GM12878 (cell line): ENCODE results near the gene DCAF11. TPM values are rescaled to one million over a fixed set of nuclear protein-coding genes. Genes with fewer than 3 reads are reported as not detected.

Experiments used
- ATAC-seq: fragments of 200-7000 bp; cut with Tn5 transposase; 3 replicates; pipeline ENCODE4 v1.9.1; 2020; ENCODE audit warnings: mild to moderate bottlenecking, moderate library complexity
- BruUV-seq: library from RNA; stranded (reverse); fragments of 400-500 nt; replicated peaks from 2 replicates; lab custom pipeline; 2021; lab: Mats Ljungman, UMichigan
- CTCF ChIA-PET: fragments of 300-600 bp; sonication (Branson Sonifier 250); formaldehyde crosslinking; extraction: SDS; loops from one replicate; lab custom pipeline; 2021; ENCODE audit warnings: inconsistent platforms; lab: Yijun Ruan, JAX
- POLR2A ChIA-PET: fragments of 350-600 bp; formaldehyde crosslinking; extraction: SDS; loops from one replicate; lab custom pipeline; 2021; ENCODE audit warnings: inconsistent platforms; lab: Charles Lee
- RAD21 ChIA-PET: fragments of 300-600 bp; sonication (Branson Sonifier 250); formaldehyde crosslinking; loops from one replicate; lab custom pipeline; 2023; ENCODE audit warnings: antibody characterized with exemption; ENCODE audit not compliant: unreplicated experiment; lab: Charles Lee
- SMC1A ChIA-PET: fragments of 300-600 bp; sonication (Branson Sonifier 250); formaldehyde crosslinking; loops from one replicate; lab custom pipeline; 2023; ENCODE audit not compliant: unreplicated experiment, uncharacterized antibody; lab: Charles Lee
- DNase-seq: peaks from one replicate; pipeline ENCODE4 v3.0.0-alpha.2; 2011; ENCODE audit warnings: low read depth, low spot score
- FAIRE-seq: peaks from 3 replicates; lab custom pipeline; 2011; peaks lifted over from hg19 to GRCh38; lab: Jason Lieb, UNC
- H2AFZ ChIP-seq: 2 replicates; pipeline ENCODE4 v1.6.0; 2011; ENCODE audit warnings: low read depth, low read length, control low read depth; ENCODE audit not compliant: control insufficient read depth
- H3K27ac ChIP-seq: 2 replicates; pipeline ENCODE4 v1.5.1; 2011; ENCODE audit warnings: control low read depth; ENCODE audit not compliant: control insufficient read depth, insufficient read depth
- H3K27me3 ChIP-seq, 2 experiments: replicated peaks in 1 of 2; 2 replicates each; pipeline versions ENCODE4 v1.6.0 to v1.6.1; 2011; ENCODE audit warnings: low read length in 1 of 2; ENCODE audit not compliant: control insufficient read depth in 2 of 2, insufficient read depth in 2 of 2
- H3K36me3 ChIP-seq, 2 experiments: 2 replicates each; pipeline ENCODE4 v1.5.1; 2011; ENCODE audit warnings: low read length in 1 of 2; ENCODE audit not compliant: control insufficient read depth in 2 of 2, insufficient read depth in 2 of 2
- H3K4me1 ChIP-seq: 2 replicates; pipeline ENCODE4 v1.6.1; 2011; ENCODE audit warnings: mild to moderate bottlenecking, low read length, moderate library complexity, mixed read lengths; ENCODE audit not compliant: control insufficient read depth, insufficient read depth
- H3K4me2 ChIP-seq: 2 replicates; pipeline ENCODE4 v1.6.0; 2011; ENCODE audit warnings: control low read depth; ENCODE audit not compliant: control insufficient read depth, insufficient read depth
- H3K4me3 ChIP-seq: fragments of 200-600 bp; sonication (generic); 2 replicates; pipeline ENCODE4 v1.5.1; 2016
- H3K79me2 ChIP-seq: 2 replicates; pipeline ENCODE4 v1.6.0; 2011; ENCODE audit warnings: low read length; ENCODE audit not compliant: control insufficient read depth, insufficient read depth
- H3K9ac ChIP-seq: 2 replicates; pipeline ENCODE4 v1.8.0; 2011; ENCODE audit warnings: low read length, control low read depth, mixed read lengths; ENCODE audit not compliant: control insufficient read depth, insufficient read depth
- H3K9me3 ChIP-seq: replicated peaks from 3 replicates; pipeline ENCODE4 v1.5.1; 2011; ENCODE audit warnings: mild to moderate bottlenecking, low read length; ENCODE audit not compliant: control insufficient read depth, insufficient read depth
- H4K20me1 ChIP-seq: 2 replicates; pipeline ENCODE4 v1.6.0; 2011; ENCODE audit not compliant: control insufficient read depth, insufficient read depth
- DPF2 ChIP-seq: fragments of 450-650 bp; IDR thresholded peaks from 2 replicates; pipeline ENCODE4 v1.6.1; 2017; ENCODE audit warnings: mild to moderate bottlenecking
- ESRRA ChIP-seq: IDR thresholded peaks from 2 replicates; pipeline ENCODE4 v1.6.1; 2012; ENCODE audit warnings: mild to moderate bottlenecking, low read length, improper control_type of control experiment
- FOXM1 ChIP-seq: IDR thresholded peaks from 2 replicates; pipeline ENCODE4 v1.6.1; 2012; ENCODE audit warnings: low read depth, mild to moderate bottlenecking, inconsistent platforms, low read length, moderate library complexity
- IRF4 ChIP-seq: IDR thresholded peaks from 2 replicates; pipeline ENCODE4 v1.6.1; 2011; ENCODE audit warnings: low read depth, low read length
- LARP7 ChIP-seq: fragments of 450-650 bp; IDR thresholded peaks from 2 replicates; pipeline ENCODE4 v1.6.1; 2017; ENCODE audit warnings: mild to moderate bottlenecking
- NR2C2 ChIP-seq: IDR thresholded peaks from 2 replicates; pipeline ENCODE4 v1.6.1; 2011; ENCODE audit warnings: borderline replicate concordance, low read depth; ENCODE audit not compliant: control insufficient read depth, insufficient read length
- REST ChIP-seq: IDR thresholded peaks from 2 replicates; pipeline ENCODE4 v1.6.1; 2012; ENCODE audit warnings: mild to moderate bottlenecking, low read depth, low read length
- STAT1 ChIP-seq: fragments of 450-650 bp; conservative IDR thresholded peaks from 2 replicates; pipeline ENCODE4 v1.6.1; 2014; ENCODE audit warnings: antibody characterized with exemption, mild to moderate bottlenecking
- ZNF207 ChIP-seq: fragments of 450-650 bp; IDR thresholded peaks from 2 replicates; pipeline ENCODE4 v1.6.1; 2014; ENCODE audit warnings: antibody characterized with exemption, mild to moderate bottlenecking, borderline replicate concordance
- ZNF24 ChIP-seq: fragments of 450-650 bp; IDR thresholded peaks from 2 replicates; pipeline ENCODE4 v1.6.1; 2017; ENCODE audit warnings: antibody characterized with exemption, mild to moderate bottlenecking
- ZNF622 ChIP-seq: fragments of 450-650 bp; IDR thresholded peaks from 2 replicates; pipeline ENCODE4 v1.6.1; 2017; ENCODE audit warnings: mild to moderate bottlenecking, inconsistent platforms
- WGBS: methylation state at CpG from one replicate; pipeline ENCODE4 v1.1.6; 2016; ENCODE audit warnings: low lambda C conversion rate; ENCODE audit not compliant: insufficient replicate concordance, insufficient coverage; ENCODE audit errors: missing lambda C conversion rate; 5-methylcytosine and 5-hydroxymethylcytosine counted together
- in situ Hi-C: fragments of 300-500 bp; cut with MboI; formaldehyde crosslinking; loops from 9 replicates; pipeline ENCODE4 v1.14.3; 2018; ENCODE audit warnings: mixed read lengths
- intact Hi-C: fragments of 100-400 bp; cut with micrococcal nuclease; formaldehyde crosslinking; loops from one replicate; pipeline ENCODE4 v1.14.2; 2022; ENCODE audit not compliant: unreplicated experiment
- polyA plus RNA-seq, 11 experiments: library from polyadenylated mRNA; depleted of rRNA in 4 of 11; unstranded in 6 of 11; stranded (reverse) in 5 of 11; fragments of >200 nt; fragmentation: Nextera tagmentation in 4 of 11; fragmentation: Illumina TruSeq in 1 of 11; extraction: Ambion mirVana in 4 of 11; extraction: Trizol in 1 of 11; gene quantifications; 1 replicate in 1 of 11; 2 replicates in 10 of 11; pipeline versions ENCODE4 v1.2.1 to v1.2.3, GENCODE V29; 2011 to 2016; ENCODE audit warnings: inconsistent platforms in 2 of 11, missing spikeins in 2 of 11, low read depth in 1 of 11
- total RNA-seq, 4 experiments: library from RNA; depleted of rRNA in 3 of 4; stranded (reverse); fragments of >200 nt in 3 of 4; fragmentation: Illumina TruSeq in 1 of 4; extraction: Trizol in 1 of 4; gene quantifications; 2 replicates each; pipeline versions ENCODE4 v1.2.1 to v1.2.3, GENCODE V29; 2013 to 2021
- TF ChIP-seq, protein P1 (sequence below): fragments of 450-650 bp; IDR thresholded peaks from 2 replicates; pipeline ENCODE4 v1.6.1; 2017; ENCODE audit warnings: mild to moderate bottlenecking, moderate library complexity
- TF ChIP-seq, protein P2 (sequence below): fragments of 450-650 bp; IDR thresholded peaks from 2 replicates; pipeline ENCODE4 v1.6.1; 2017; ENCODE audit warnings: mild to moderate bottlenecking

Gene DCAF11
- total and polyA plus RNA-seq, 10 of the 15 experiments (the other 5 are each of a cell fraction or from before 2014, with no cell fraction given): 13.4 to 91.2 (median 68.7) TPM

DNA sequence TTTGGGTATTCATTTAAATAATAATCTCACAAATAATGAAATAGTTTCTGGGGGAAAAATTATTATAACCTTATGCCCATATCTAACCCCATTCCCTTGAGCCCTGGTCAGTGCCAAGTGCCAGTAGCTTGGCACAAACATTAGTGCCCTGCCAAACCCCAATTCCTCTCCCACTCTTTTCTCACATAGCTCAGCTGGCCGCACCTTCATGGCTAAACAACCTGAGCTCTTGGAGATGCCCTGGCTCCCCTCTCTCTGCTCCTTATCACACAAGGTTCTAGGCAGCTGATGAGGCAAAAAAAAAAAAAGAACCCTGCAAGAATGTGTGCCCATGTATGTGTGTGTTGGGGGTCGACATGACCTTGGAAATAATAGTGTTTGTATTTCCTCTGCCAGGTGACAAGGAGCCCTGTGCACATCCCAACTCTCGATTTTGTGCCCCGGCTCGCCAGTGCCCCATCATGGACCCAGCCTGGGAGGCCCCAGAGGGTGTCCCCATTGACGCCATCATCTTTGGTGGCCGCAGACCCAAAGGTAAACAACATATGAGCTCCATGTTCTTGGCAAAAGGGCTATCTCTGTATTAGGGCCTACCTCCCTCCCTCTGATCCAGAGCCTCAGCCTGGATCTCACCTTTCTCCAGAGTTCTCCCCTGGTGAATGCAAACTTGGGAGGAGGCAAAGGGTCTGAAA is 12.1 kb upstream of the DCAF11 start:
- Histone ChIP-seq H2AFZ (no peak overlapping the region), H3K9me3 (no peaks in the 10 kb centered on the region), H3K4me2 (no peak overlapping the region), H3K27ac (no peak overlapping the region), H3K36me3 (peaks cover 11 to 14% of the 10 kb centered on the region in 2 experiments; a peak in 3 of 4 replicates), H3K4me3 (no peak overlapping the region), H3K9ac (no peak overlapping the region), H4K20me1 (no peaks in the 10 kb centered on the region), H3K27me3 (no peaks in the 10 kb centered on the region), H3K79me2 (no peaks in the 10 kb centered on the region), H3K4me1 (no peaks in the 10 kb centered on the region)
- in situ Hi-C loops: loop anchor here (25.0 kb wide), 1 partner anchor 790 kb away; the partner anchor contains the start of genes BCL2L2, PABPN1 and PPP1R3E
- CTCF ChIA-PET: interaction anchor here (1.1 to 11.3 kb wide), 5 partner anchors 9 to 58 kb away, joined by 3 to 294 read pairs (median 4); partner anchors contain the start of gene PCK2
- POLR2A ChIA-PET: interaction anchor here (0.8 to 1.8 kb wide), 2 partner anchors 9 to 110 kb away, joined by 3 to 8 read pairs; partner anchors contain the start of genes CHMP4A and PCK2
- 92% methylated on average over 7 of the region's 7 CpGs for WGBS
- no peak for ATAC-seq
- RAD21 ChIA-PET: interaction anchor here (0.8 to 1.2 kb wide), 2 partner anchors 8 to 45 kb away, joined by 3 read pairs; no protein-coding TSS in a partner anchor
- no TSS peak for BruUV-seq
- no peak for FAIRE-seq
- SMC1A ChIA-PET: interaction anchor here (1.6 to 9.6 kb wide), 3 partner anchors 9 to 58 kb away, joined by 5 to 195 read pairs (median 7); partner anchors contain the start of genes IRF9 and PCK2
- DNase-seq: no peak
- intact Hi-C loops: no loop called here
- TF ChIP-seq REST (no peak), ZNF24 (no peak), NR2C2 (no peak), ZNF207 (no peak), FOXM1 (no peak), ZNF622 (no peak), STAT1 (no peak), LARP7 (no peak), ESRRA (no peak), DPF2 (no peak), IRF4 (no peak)
- TF ChIP-seq, protein P1, sequence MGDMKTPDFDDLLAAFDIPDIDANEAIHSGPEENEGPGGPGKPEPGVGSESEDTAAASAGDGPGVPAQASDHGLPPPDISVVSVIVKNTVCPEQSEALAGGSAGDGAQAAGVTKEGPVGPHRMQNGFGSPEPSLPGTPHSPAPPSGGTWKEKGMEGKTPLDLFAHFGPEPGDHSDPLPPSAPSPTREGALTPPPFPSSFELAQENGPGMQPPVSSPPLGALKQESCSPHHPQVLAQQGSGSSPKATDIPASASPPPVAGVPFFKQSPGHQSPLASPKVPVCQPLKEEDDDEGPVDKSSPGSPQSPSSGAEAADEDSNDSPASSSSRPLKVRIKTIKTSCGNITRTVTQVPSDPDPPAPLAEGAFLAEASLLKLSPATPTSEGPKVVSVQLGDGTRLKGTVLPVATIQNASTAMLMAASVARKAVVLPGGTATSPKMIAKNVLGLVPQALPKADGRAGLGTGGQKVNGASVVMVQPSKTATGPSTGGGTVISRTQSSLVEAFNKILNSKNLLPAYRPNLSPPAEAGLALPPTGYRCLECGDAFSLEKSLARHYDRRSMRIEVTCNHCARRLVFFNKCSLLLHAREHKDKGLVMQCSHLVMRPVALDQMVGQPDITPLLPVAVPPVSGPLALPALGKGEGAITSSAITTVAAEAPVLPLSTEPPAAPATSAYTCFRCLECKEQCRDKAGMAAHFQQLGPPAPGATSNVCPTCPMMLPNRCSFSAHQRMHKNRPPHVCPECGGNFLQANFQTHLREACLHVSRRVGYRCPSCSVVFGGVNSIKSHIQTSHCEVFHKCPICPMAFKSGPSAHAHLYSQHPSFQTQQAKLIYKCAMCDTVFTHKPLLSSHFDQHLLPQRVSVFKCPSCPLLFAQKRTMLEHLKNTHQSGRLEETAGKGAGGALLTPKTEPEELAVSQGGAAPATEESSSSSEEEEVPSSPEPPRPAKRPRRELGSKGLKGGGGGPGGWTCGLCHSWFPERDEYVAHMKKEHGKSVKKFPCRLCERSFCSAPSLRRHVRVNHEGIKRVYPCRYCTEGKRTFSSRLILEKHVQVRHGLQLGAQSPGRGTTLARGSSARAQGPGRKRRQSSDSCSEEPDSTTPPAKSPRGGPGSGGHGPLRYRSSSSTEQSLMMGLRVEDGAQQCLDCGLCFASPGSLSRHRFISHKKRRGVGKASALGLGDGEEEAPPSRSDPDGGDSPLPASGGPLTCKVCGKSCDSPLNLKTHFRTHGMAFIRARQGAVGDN: no peak
- TF ChIP-seq, protein P2, sequence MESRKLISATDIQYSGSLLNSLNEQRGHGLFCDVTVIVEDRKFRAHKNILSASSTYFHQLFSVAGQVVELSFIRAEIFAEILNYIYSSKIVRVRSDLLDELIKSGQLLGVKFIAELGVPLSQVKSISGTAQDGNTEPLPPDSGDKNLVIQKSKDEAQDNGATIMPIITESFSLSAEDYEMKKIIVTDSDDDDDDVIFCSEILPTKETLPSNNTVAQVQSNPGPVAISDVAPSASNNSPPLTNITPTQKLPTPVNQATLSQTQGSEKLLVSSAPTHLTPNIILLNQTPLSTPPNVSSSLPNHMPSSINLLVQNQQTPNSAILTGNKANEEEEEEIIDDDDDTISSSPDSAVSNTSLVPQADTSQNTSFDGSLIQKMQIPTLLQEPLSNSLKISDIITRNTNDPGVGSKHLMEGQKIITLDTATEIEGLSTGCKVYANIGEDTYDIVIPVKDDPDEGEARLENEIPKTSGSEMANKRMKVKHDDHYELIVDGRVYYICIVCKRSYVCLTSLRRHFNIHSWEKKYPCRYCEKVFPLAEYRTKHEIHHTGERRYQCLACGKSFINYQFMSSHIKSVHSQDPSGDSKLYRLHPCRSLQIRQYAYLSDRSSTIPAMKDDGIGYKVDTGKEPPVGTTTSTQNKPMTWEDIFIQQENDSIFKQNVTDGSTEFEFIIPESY: no peak
